AG10803 (cell line): Measurements from ENCODE around the gene EVX1.

Source experiments
- DNase-seq: peaks from one replicate; pipeline ENCODE4 v3.0.0; 2010; ENCODE audit warnings: low read depth
- H3K4me3 ChIP-seq: 2 replicates; pipeline ENCODE4 v1.5.1; 2011; ENCODE audit warnings: mild to moderate bottlenecking, low read length, control low read depth
- CTCF ChIP-seq: conservative IDR thresholded peaks from 2 replicates; pipeline ENCODE4 v1.5.1; 2011; ENCODE audit warnings: mild to moderate bottlenecking, low read length, control low read depth, inconsistent platforms

The EVX1 gene

DNA sequence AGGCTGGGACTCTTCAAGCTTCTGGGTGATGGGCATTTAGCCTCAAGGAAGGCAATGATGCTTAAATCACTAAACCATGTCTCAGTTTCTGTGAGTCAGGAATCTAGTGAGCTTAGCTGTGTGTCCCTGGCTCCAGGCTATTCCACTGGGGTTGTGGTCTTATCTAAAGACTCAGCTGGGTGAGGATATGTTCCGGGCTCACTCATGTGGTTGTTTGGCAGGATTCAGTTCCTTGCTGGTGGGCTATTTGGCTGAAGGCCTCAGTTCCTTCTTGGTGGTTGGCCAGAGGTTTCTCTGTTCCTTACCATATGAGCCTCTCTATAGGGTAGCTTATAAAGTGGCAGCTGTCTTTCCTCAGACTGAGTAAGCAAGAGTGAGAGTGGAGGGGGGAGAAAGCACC is 12.0 kb downstream of the EVX1 start:
- no peak for TF ChIP-seq CTCF
- no peak overlapping the region for H3K4me3 ChIP-seq
- DNase-seq = no peak

GRCh38 chr7:27260211-27260610 is 17.6 kb downstream of the EVX1 start:
- no peak for TF ChIP-seq CTCF
- no peak overlapping the region for H3K4me3 ChIP-seq
- no peak for DNase-seq

GRCh38 chr7:27262121-27262520 is 19.5 kb downstream of the EVX1 start:
- no peak for DNase-seq
- no peak for TF ChIP-seq CTCF
- H3K4me3 ChIP-seq = no peak overlapping the region

DNA sequence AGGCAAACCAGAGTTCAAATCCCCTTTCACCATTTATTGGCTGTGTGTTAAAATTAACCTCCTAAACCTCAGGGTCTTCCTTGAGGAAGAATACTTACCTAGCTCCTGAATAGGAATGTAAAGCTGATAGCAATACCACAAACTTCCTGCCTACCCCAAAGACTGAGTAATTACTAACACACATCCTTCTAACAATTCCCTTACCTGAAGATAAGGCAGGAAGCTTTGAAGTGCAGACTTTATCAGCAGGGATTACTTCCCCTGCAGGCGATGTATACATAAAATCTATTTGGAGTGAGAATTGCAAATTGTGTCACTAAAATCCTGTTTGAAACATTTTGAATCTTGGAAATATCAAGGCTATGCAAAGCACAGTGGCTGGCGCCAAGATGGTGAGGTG is 21.2 kb downstream of the EVX1 start:
- H3K4me3 ChIP-seq = no peak overlapping the region
- DNase-seq = no peak
- TF ChIP-seq CTCF = no peak

- no peak for TF ChIP-seq CTCF
- DNase-seq = no peak
- H3K4me3 ChIP-seq = no peak overlapping the region
These were observed 26.9 kb downstream of the EVX1 start for GRCh38 chr7:27269455-27269854.

DNA sequence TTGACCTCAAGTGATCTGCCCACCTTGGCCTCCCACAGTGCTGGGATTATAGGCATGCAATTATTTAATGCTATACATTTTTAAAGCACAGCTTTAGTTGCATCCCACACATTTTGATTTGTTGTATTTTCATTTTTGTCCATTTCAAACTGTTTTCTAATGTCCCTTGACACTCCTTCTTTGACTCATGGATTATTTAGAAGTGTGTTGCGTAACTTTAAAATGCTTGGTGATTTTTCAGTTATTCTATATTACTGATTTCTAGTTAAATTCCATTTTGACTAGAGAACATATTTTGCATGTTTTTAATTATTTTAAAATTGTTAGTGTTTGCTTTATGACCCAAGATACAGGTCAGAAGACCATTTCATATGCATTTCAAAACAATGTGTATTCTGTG is 28.8 kb downstream of the EVX1 start:
- DNase-seq = no peak

GRCh38 chr7:27277628-27278027 is 35.0 kb downstream of the EVX1 start:
- no peak for DNase-seq
- no peak overlapping the region for H3K4me3 ChIP-seq
- TF ChIP-seq CTCF = no peak

More for the DNA sequence above, 28.8 kb downstream of the EVX1 start:
- TF ChIP-seq CTCF = no peak
- H3K4me3 ChIP-seq = no peak overlapping the region
